ENCODE measurements around the gene CNOT6.
A peak's percentile ranks its signal among the peaks of the same experiment; 100 is the strongest.

- TF ChIP-seq ZNF324 (tag by site-specific recombination; IDR thresholded peaks at IDR 0.05) (no peak), ZNF133 (tag by site-specific recombination; IDR thresholded peaks at IDR 0.05) (no peak), ZBTB1 (tag by site-specific recombination; IDR thresholded peaks at IDR 0.05) (no peak), CTCF (tag by site-specific recombination; IDR thresholded peaks at IDR 0.05) (peak; percentile 43; the same call in 1 of the 2 replicates), ZNF707 (tag by site-specific recombination; IDR thresholded peaks at IDR 0.05) (no peak), ZNF48 (tag by site-specific recombination; IDR thresholded peaks at IDR 0.05) (no peak), ZBTB8A (tag by site-specific recombination; IDR thresholded peaks at IDR 0.05) (no peak), ATF2 (tag by site-specific recombination; IDR thresholded peaks at IDR 0.05; ENCODE audit: low read depth) (no peak), ZNF664 (tag by site-specific recombination; IDR thresholded peaks at IDR 0.05) (no peak), ZNF785 (tag by site-specific recombination; IDR thresholded peaks at IDR 0.05) (no peak), PRDM6 (tag by site-specific recombination; IDR thresholded peaks at IDR 0.05) (no peak)
These were observed 2.7 kb upstream of the CNOT6 start for GRCh38 chr5:180491496-180491895.
